Esophagus muscularis mucosa (tissue), 4 donors: ENCODE measurements around the gene ST6GAL1. TPM values are rescaled to one million over a fixed set of nuclear protein-coding genes. Genes with fewer than 3 reads are reported as not detected.
"Not testable (repeated sequence)": the region's sequence is repeated elsewhere in the genome, so short reads cannot be mapped to it uniquely, and the experiment has no call there.

Experiments
- DNase-seq: peaks from one replicate; pipeline ENCODE4 v3.0.0-alpha.2; 2017; ENCODE audit errors: extremely low spot score
- H3K27ac ChIP-seq, 4 donors: fragments of 200-600 bp; sonication (generic); replicated peaks in 1 of 4; 1 replicate in 3 of 4; 2 replicates in 1 of 4; pipeline ENCODE4 v1.5.1; 2016 to 2019; ENCODE audit warnings: mild to moderate bottlenecking in 1 of 4
- H3K27me3 ChIP-seq, 4 donors: fragments of 200-600 bp; sonication (generic); one replicate each; pipeline versions ENCODE4 v1.5.1 to v1.6.0; 2016 to 2019
- H3K36me3 ChIP-seq, 4 donors: fragments of 200-600 bp; sonication (generic); one replicate each; pipeline ENCODE4 v1.5.1; 2016 to 2019
- H3K4me1 ChIP-seq, 4 donors: fragments of 200-600 bp; sonication (generic); one replicate each; pipeline ENCODE4 v1.5.1; 2016 to 2019
- H3K4me3 ChIP-seq, 4 donors: fragments of 200-600 bp; sonication (generic); 1 replicate in 2 of 4; 2 replicates in 2 of 4; pipeline ENCODE4 v1.5.1; 2016 to 2019; ENCODE audit warnings: mild to moderate bottlenecking in 4 of 4, moderate library complexity in 1 of 4
- H3K9me3 ChIP-seq, 4 donors: fragments of 200-600 bp; sonication (generic); 1 replicate in 3 of 4; 2 replicates in 1 of 4; pipeline ENCODE4 v1.5.1; 2016 to 2019
- CTCF ChIP-seq, 3 experiments: fragments of 200-600 bp in 2 of 3; fragments of 450-650 bp in 1 of 3; sonication (generic) in 2 of 3; IDR thresholded peaks; one replicate each; pipeline ENCODE4 v1.5.1; 2017 to 2019; ENCODE audit warnings: antibody characterized with exemption in 3 of 3, mild to moderate bottlenecking in 2 of 3, moderate library complexity in 1 of 3
- EP300 ChIP-seq: sonication (generic); formaldehyde crosslinking; IDR thresholded peaks from one replicate; pipeline ENCODE4 v1.6.1; 2017; ENCODE audit warnings: antibody characterized with exemption
- POLR2A ChIP-seq: fragments of 450-650 bp; IDR thresholded peaks from one replicate; pipeline ENCODE4 v1.6.1; 2017; ENCODE audit warnings: antibody characterized with exemption, moderate library complexity, mild to moderate bottlenecking, low read depth
- POLR2AphosphoS5 ChIP-seq, 2 donors: sonication (generic); formaldehyde crosslinking; IDR thresholded peaks; one replicate each; pipeline ENCODE4 v1.6.1; 2017; ENCODE audit warnings: antibody characterized with exemption in 2 of 2
- WGBS: methylation state at CpG from one replicate; pipeline ENCODE4 v1.1.5; 2018; 5-methylcytosine and 5-hydroxymethylcytosine counted together
- intact Hi-C: fragments of 100-400 bp; cut with DNase I; formaldehyde crosslinking; loops from one replicate; pipeline ENCODE4 v1.15.1; 2023
- total RNA-seq, 4 donors: library from RNA; depleted of rRNA; stranded (reverse); fragments of >200 nt; gene quantifications; one replicate each; pipeline versions ENCODE4 v1.1.0 to v1.2.1, GENCODE V29; 2016

Gene ST6GAL1
- total RNA-seq, 4 donors from 2014 or later, result 15.4 to 29.6 (median 24.4) TPM

GRCh38 chr3:186902713-186903112 is 27.6 kb upstream of the ST6GAL1 start:
- WGBS, result 78% methylated on average over 2 of the region's 2 CpGs

GRCh38 chr3:186903676-186904075 is 26.6 kb upstream of the ST6GAL1 start:
- DNase-seq, H3K4me1 ChIP-seq, H3K4me3 ChIP-seq, H3K36me3 ChIP-seq, H3K27me3 ChIP-seq, H3K9me3 ChIP-seq, H3K27ac ChIP-seq, intact Hi-C loops: not testable (repeated sequence)
- WGBS, result 87% methylated on average over 2 of the region's 2 CpGs

More at GRCh38 chr3:186902713-186903112, 27.6 kb upstream of the ST6GAL1 start:
- H3K27ac ChIP-seq, result no peak overlapping the region
- H3K36me3 ChIP-seq, result no peaks in the 10 kb centered on the region
- peaks cover 0 to 3% (median 0%) of the 10 kb centered on the region in 4 donors for H3K27me3 ChIP-seq
- no peak for DNase-seq
- TF ChIP-seq POLR2AphosphoS5 (IDR thresholded peaks at IDR 0.05) (no peak), POLR2A (no peak), EP300 (no peak), CTCF (IDR thresholded peaks at IDR 0.05) (no peak)
- no peak overlapping the region for H3K4me3 ChIP-seq
- intact Hi-C loops, result no loop called here
- no peaks in the 10 kb centered on the region for H3K4me1 ChIP-seq
- H3K9me3 ChIP-seq, result no peaks in the 10 kb centered on the region

GRCh38 chr3:186907075-186907474 is 23.3 kb upstream of the ST6GAL1 start:
- H3K27me3 ChIP-seq, DNase-seq, intact Hi-C loops, H3K4me3 ChIP-seq, H3K27ac ChIP-seq, H3K36me3 ChIP-seq, H3K4me1 ChIP-seq, H3K9me3 ChIP-seq: not testable (repeated sequence)
- 95% methylated on average over 3 of the region's 3 CpGs for WGBS

- TF ChIP-seq POLR2A, result no peak
- H3K9me3 ChIP-seq, result no peaks in the 10 kb centered on the region
- no peaks in the 10 kb centered on the region for H3K36me3 ChIP-seq
- no peak for DNase-seq
- no peaks in the 10 kb centered on the region for H3K27me3 ChIP-seq
- H3K4me1 ChIP-seq, result no peaks in the 10 kb centered on the region
- intact Hi-C loops, result no loop called here
- 81% methylated on average over 12 of the region's 17 CpGs for WGBS
- no peak overlapping the region for H3K4me3 ChIP-seq
- no peak overlapping the region for H3K27ac ChIP-seq
Observed at GRCh38 chr3:186909078-186909853, 21.1 kb upstream of the ST6GAL1 start.

GRCh38 chr3:186915806-186916796 is 14.2 kb upstream of the ST6GAL1 start:
- no peak overlapping the region for H3K27ac ChIP-seq
- no peaks in the 10 kb centered on the region for H3K36me3 ChIP-seq
- no peak overlapping the region for H3K4me3 ChIP-seq
- H3K9me3 ChIP-seq, result no peaks in the 10 kb centered on the region
- intact Hi-C loops, result no loop called here
- no peak for TF ChIP-seq POLR2A
- no peak for TF ChIP-seq POLR2AphosphoS5 (IDR thresholded peaks at IDR 0.05)
- TF ChIP-seq EP300, result no peak
- TF ChIP-seq CTCF (IDR thresholded peaks at IDR 0.05), result no peak
- H3K4me1 ChIP-seq, result no peaks in the 10 kb centered on the region
- no peak for DNase-seq
- WGBS, result 66% methylated on average over 11 of the region's 11 CpGs
- no peaks in the 10 kb centered on the region for H3K27me3 ChIP-seq
